Measurements from ENCODE around the gene EME1.

EME1 gene

GRCh38 chr17:50356892-50357510 is 16.0 kb upstream of the EME1 start:
- Histone ChIP-seq H4K20me1 (ENCODE audit: insufficient read depth, low read length) (no peaks in the 10 kb centered on the region), H3K36me3 (ENCODE audit: insufficient read depth, low read length) (peaks cover 59% of the 10 kb centered on the region)
- TF ChIP-seq EZH2 (IDR thresholded peaks at IDR 0.05; ENCODE audit: borderline replicate concordance, low read length): no peak
- TF ChIP-seq CTCF (IDR thresholded peaks at IDR 0.05; ENCODE audit: low read length): no peak

GRCh38 chr17:50358177-50358576 is 14.9 kb upstream of the EME1 start:
- H3K4me1 ChIP-seq (ENCODE audit: insufficient read depth, low read length, severe bottlenecking): peaks cover 6% of the 10 kb centered on the region
- H3K4me3 ChIP-seq (ENCODE audit: low read depth, low read length, poor library complexity, severe bottlenecking): no peak overlapping the region
- H3K9ac ChIP-seq (ENCODE audit: low read length): no peak overlapping the region
- H3K9me2 ChIP-seq (ENCODE audit: low read depth, low read length): no peaks in the 10 kb centered on the region
- H3K27ac ChIP-seq (ENCODE audit: low read depth, low read length, poor library complexity, severe bottlenecking): no peak overlapping the region
- no peak overlapping the region for H3K4me2 ChIP-seq (ENCODE audit: low read length)
- TF ChIP-seq CTCF (IDR thresholded peaks at IDR 0.05; ENCODE audit: low read length) (no peak), EZH2 (IDR thresholded peaks at IDR 0.05; ENCODE audit: borderline replicate concordance, low read length) (no peak)
- H3K79me2 ChIP-seq (ENCODE audit: insufficient read depth, low read length): no peaks in the 10 kb centered on the region
- H3F3A ChIP-seq (ENCODE audit: insufficient read depth, low read length): no peaks in the 10 kb centered on the region
- no peak overlapping the region for H2AFZ ChIP-seq (ENCODE audit: low read length)
- peaks cover 59% of the 10 kb centered on the region for H3K36me3 ChIP-seq (ENCODE audit: insufficient read depth, low read length)
- no peaks in the 10 kb centered on the region for H3K27me3 ChIP-seq (ENCODE audit: insufficient read depth, low read length)
- no peaks in the 10 kb centered on the region for H4K20me1 ChIP-seq (ENCODE audit: insufficient read depth, low read length)
- H3K9me3 ChIP-seq (ENCODE audit: low read length): no peaks in the 10 kb centered on the region

More at GRCh38 chr17:50356892-50357510, 16.0 kb upstream of the EME1 start:
- H3K79me2 ChIP-seq (ENCODE audit: insufficient read depth, low read length): no peaks in the 10 kb centered on the region
- no peak overlapping the region for H3K4me3 ChIP-seq (ENCODE audit: low read depth, low read length, poor library complexity, severe bottlenecking)
- H3K27me3 ChIP-seq (ENCODE audit: insufficient read depth, low read length): no peaks in the 10 kb centered on the region
- H3K9me2 ChIP-seq (ENCODE audit: low read depth, low read length): no peaks in the 10 kb centered on the region
- H3F3A ChIP-seq (ENCODE audit: insufficient read depth, low read length): no peaks in the 10 kb centered on the region
- no peaks in the 10 kb centered on the region for H3K4me1 ChIP-seq (ENCODE audit: insufficient read depth, low read length, severe bottlenecking)
- no peak overlapping the region for H3K27ac ChIP-seq (ENCODE audit: low read depth, low read length, poor library complexity, severe bottlenecking)
- H3K9ac ChIP-seq (ENCODE audit: low read length): no peak overlapping the region
- no peak overlapping the region for H3K4me2 ChIP-seq (ENCODE audit: low read length)
- no peak overlapping the region for H2AFZ ChIP-seq (ENCODE audit: low read length)
- H3K9me3 ChIP-seq (ENCODE audit: low read length): no peaks in the 10 kb centered on the region

GRCh38 chr17:50359005-50359699 is 13.9 kb upstream of the EME1 start:
- H4K20me1 ChIP-seq (ENCODE audit: insufficient read depth, low read length): no peaks in the 10 kb centered on the region
- no peak overlapping the region for H3K4me2 ChIP-seq (ENCODE audit: low read length)
- TF ChIP-seq CTCF (IDR thresholded peaks at IDR 0.05; ENCODE audit: low read length) (no peak), EZH2 (IDR thresholded peaks at IDR 0.05; ENCODE audit: borderline replicate concordance, low read length) (no peak)
- H3K27me3 ChIP-seq (ENCODE audit: insufficient read depth, low read length): no peaks in the 10 kb centered on the region
- H3K9me3 ChIP-seq (ENCODE audit: low read length): no peaks in the 10 kb centered on the region
- peaks cover 6% of the 10 kb centered on the region for H3K4me1 ChIP-seq (ENCODE audit: insufficient read depth, low read length, severe bottlenecking)
- no peaks in the 10 kb centered on the region for H3F3A ChIP-seq (ENCODE audit: insufficient read depth, low read length)
- H3K9me2 ChIP-seq (ENCODE audit: low read depth, low read length): no peaks in the 10 kb centered on the region
- H2AFZ ChIP-seq (ENCODE audit: low read length): no peak overlapping the region
- no peak overlapping the region for H3K9ac ChIP-seq (ENCODE audit: low read length)
- no peak overlapping the region for H3K4me3 ChIP-seq (ENCODE audit: low read depth, low read length, poor library complexity, severe bottlenecking)
- no peaks in the 10 kb centered on the region for H3K79me2 ChIP-seq (ENCODE audit: insufficient read depth, low read length)
- H3K27ac ChIP-seq (ENCODE audit: low read depth, low read length, poor library complexity, severe bottlenecking): no peak overlapping the region
- peaks cover 59% of the 10 kb centered on the region for H3K36me3 ChIP-seq (ENCODE audit: insufficient read depth, low read length)

All from OCI-LY1 (cell line).